OCI-LY3 (cell line): ENCODE data around the gene COPG1.

ENCODE experiments used
- H2AFZ ChIP-seq: fragments of 200-600, 300-600 bp; shearing (Covaris generic); 2 replicates; pipeline ENCODE4 v1.6.0; 2014; ENCODE audit warnings: antibody characterized with exemption, low read depth, low read length
- H3K27ac ChIP-seq: fragments of 200-600, 300-600 bp; sonication (generic); 2 replicates; pipeline ENCODE4 v1.5.1; 2014; ENCODE audit warnings: mild to moderate bottlenecking, low read length, moderate library complexity, mixed read lengths
- H3K27me3 ChIP-seq: fragments of 200-600, 300-600 bp; sonication (generic); 2 replicates; pipeline ENCODE4 v1.6.1; 2014; ENCODE audit warnings: low read depth, low read length, mixed read lengths
- H3K36me3 ChIP-seq: fragments of 200-600, 300-600 bp; sonication (generic); replicated peaks from 2 replicates; pipeline ENCODE3; 2014; ENCODE audit warnings: low read depth, low read length, mixed read lengths
- H3K4me1 ChIP-seq: fragments of 300-600, 200-600 bp; sonication (generic); 2 replicates; pipeline ENCODE4 v1.6.1; 2014; ENCODE audit warnings: low read length, mixed read lengths
- H3K4me2 ChIP-seq: fragments of 200-600, 300-600 bp; sonication (generic); 2 replicates; pipeline ENCODE4 v1.6.1; 2014; ENCODE audit warnings: low read length, mixed read lengths
- H3K4me3 ChIP-seq: fragments of 300-600, 200-600 bp; sonication (generic); 2 replicates; pipeline ENCODE4 v1.5.1; 2014; ENCODE audit warnings: antibody characterized with exemption, mild to moderate bottlenecking, low read length, moderate library complexity
- H3K79me2 ChIP-seq: fragments of 300-600, 200-600 bp; shearing (Covaris generic); 2 replicates; pipeline ENCODE4 v1.6.1; 2014; ENCODE audit warnings: mild to moderate bottlenecking, low read length, mixed read lengths
- H3K9ac ChIP-seq: fragments of 300-600, 200-600 bp; shearing (Covaris generic); 2 replicates; pipeline ENCODE4 v1.6.0; 2014; ENCODE audit warnings: mild to moderate bottlenecking, low read length, moderate library complexity
- H3K9me3 ChIP-seq: fragments of 200-600, 300-600 bp; shearing (Covaris generic); 2 replicates; pipeline ENCODE4 v1.6.1; 2014; ENCODE audit warnings: low read length, mixed read lengths; ENCODE audit not compliant: insufficient read depth
- H4K20me1 ChIP-seq: fragments of 200-600, 300-600 bp; sonication (generic); 2 replicates; pipeline ENCODE4 v1.6.1; 2016; ENCODE audit warnings: low read length, mixed read lengths; ENCODE audit not compliant: insufficient read depth
- CTCF ChIP-seq: fragments of 200-600, 300-600 bp; sonication (generic); IDR thresholded peaks from 2 replicates; pipeline ENCODE4 v1.5.1; 2014; ENCODE audit warnings: antibody characterized with exemption, low read length, low read depth
- EZH2phosphoT487 ChIP-seq: fragments of 200-600 bp; shearing (Covaris generic); IDR thresholded peaks from 2 replicates; pipeline ENCODE4 v1.6.1; 2018; ENCODE audit warnings: antibody characterized with exemption, mixed run types, low read depth

COPG1 gene

GRCh38 chr3:129324855-129325254 lies 75.4 kb downstream of the COPG1 start:
- Histone ChIP-seq H3K79me2 (no peaks in the 10 kb centered on the region), H4K20me1 (no peaks in the 10 kb centered on the region), H3K4me3 (no peak overlapping the region), H3K4me1 (peaks cover 4% of the 10 kb centered on the region; the same call in 1 of the 2 replicates), H3K36me3 (no peaks in the 10 kb centered on the region), H3K27ac (no peak overlapping the region), H3K9ac (no peak overlapping the region), H2AFZ (no peak overlapping the region), H3K9me3 (no peaks in the 10 kb centered on the region), H3K4me2 (no peak overlapping the region), H3K27me3 (peaks cover 19% of the 10 kb centered on the region)
- TF ChIP-seq CTCF: no peak
- TF ChIP-seq EZH2phosphoT487: no peak

GRCh38 chr3:129325383-129325782 lies 76.0 kb downstream of the COPG1 start:
- H3K9me3 ChIP-seq: no peaks in the 10 kb centered on the region
- peaks cover 21% of the 10 kb centered on the region for H3K27me3 ChIP-seq
- H3K4me1 ChIP-seq: peaks cover 6% of the 10 kb centered on the region
- no peak overlapping the region for H3K4me3 ChIP-seq
- H3K36me3 ChIP-seq: no peaks in the 10 kb centered on the region
- no peak overlapping the region for H3K4me2 ChIP-seq
- no peaks in the 10 kb centered on the region for H3K79me2 ChIP-seq
- H3K9ac ChIP-seq: no peak overlapping the region
- no peaks in the 10 kb centered on the region for H4K20me1 ChIP-seq
- TF ChIP-seq CTCF (no peak), EZH2phosphoT487 (no peak)
- H2AFZ ChIP-seq: no peak overlapping the region
- no peak overlapping the region for H3K27ac ChIP-seq

GRCh38 chr3:129326138-129326537 lies 76.7 kb downstream of the COPG1 start:
- no peaks in the 10 kb centered on the region for H3K36me3 ChIP-seq
- no peaks in the 10 kb centered on the region for H4K20me1 ChIP-seq
- no peak overlapping the region for H3K4me2 ChIP-seq
- H3K79me2 ChIP-seq: no peaks in the 10 kb centered on the region
- TF ChIP-seq CTCF (no peak), EZH2phosphoT487 (no peak)
- H3K27me3 ChIP-seq: peaks cover 23% of the 10 kb centered on the region
- no peak overlapping the region for H3K27ac ChIP-seq
- no peak overlapping the region for H2AFZ ChIP-seq
- H3K4me3 ChIP-seq: no peak overlapping the region
- no peak overlapping the region for H3K9ac ChIP-seq
- H3K4me1 ChIP-seq: peaks cover 10% of the 10 kb centered on the region
- no peaks in the 10 kb centered on the region for H3K9me3 ChIP-seq

- Histone ChIP-seq H3K27me3 (peaks cover 23% of the 10 kb centered on the region), H3K9ac (no peak overlapping the region), H3K9me3 (no peaks in the 10 kb centered on the region), H3K4me2 (no peak overlapping the region), H4K20me1 (no peaks in the 10 kb centered on the region), H3K36me3 (no peaks in the 10 kb centered on the region), H3K27ac (no peak overlapping the region), H2AFZ (no peak overlapping the region), H3K79me2 (no peaks in the 10 kb centered on the region), H3K4me3 (no peak overlapping the region), H3K4me1 (peaks cover 10% of the 10 kb centered on the region)
- no peak for TF ChIP-seq EZH2phosphoT487
- TF ChIP-seq CTCF: no peak
Measured at GRCh38 chr3:129326595-129326994, 77.2 kb downstream of the COPG1 start.
